Mucosa of descending colon (tissue), 3 donors: ENCODE measurements around the gene ERVFRD-1. TPM values are rescaled to one million over a fixed set of nuclear protein-coding genes. Genes with fewer than 3 reads are reported as not detected.

Experiments used
- ATAC-seq: fragments of 200-7000 bp; cut with Tn5 transposase; one replicate; pipeline ENCODE4 v1.9.1; 2020; ENCODE audit warnings: mild to moderate bottlenecking, moderate library complexity
- DNase-seq, 3 donors: peaks; one replicate each; pipeline ENCODE4 v3.0.0-alpha.2; 2020
- H3K36me3 ChIP-seq: fragments of 200-600 bp; one replicate; pipeline ENCODE4 v1.8.0; 2021; ENCODE audit warnings: low read depth, mild to moderate bottlenecking
- H3K4me1 ChIP-seq: fragments of 200-600 bp; one replicate; pipeline ENCODE4 v1.8.0; 2021; ENCODE audit warnings: low read depth, mild to moderate bottlenecking
- H3K4me3 ChIP-seq: fragments of 200-600 bp; one replicate; pipeline ENCODE4 v1.8.0; 2021; ENCODE audit warnings: mild to moderate bottlenecking
- H3K9me3 ChIP-seq: fragments of 200-600 bp; one replicate; pipeline ENCODE4 v1.8.0; 2021; ENCODE audit warnings: mild to moderate bottlenecking
- intact Hi-C, 2 donors: fragments of 100-400 bp; cut with DNase I in 1 of 2; cut with micrococcal nuclease in 1 of 2; formaldehyde crosslinking; loops; one replicate each; pipeline versions ENCODE4 v1.11.0 to v1.11.1; 2022; cut with DNase I, micrococcal nuclease
- total RNA-seq, 3 donors: library from RNA; stranded (reverse); fragmentation: NEBNext Ultra II Directional in 2 of 3; extraction: Animal tissue kit (Norgen Biotek cat#: 25700) in 2 of 3; gene quantifications; one replicate each; pipeline versions ENCODE4 v1.2.1 to v1.2.4, GENCODE V29; 2021 to 2023
- TF ChIP-seq, protein P1 (sequence below): fragments of 200-600 bp; IDR thresholded peaks from one replicate; pipeline ENCODE4 v1.8.0; 2022; ENCODE audit warnings: antibody characterized with exemption, mild to moderate bottlenecking
- donor health status: DM: no; HTN: no; CAD: no; lungs with moderate emphysema.
- donor health status: DM: no; HTN: no; CAD: no.
- donor health status: DM: no; HTN: yes; CAD: no.

ERVFRD-1 gene
- total RNA-seq, 3 donors from 2014 or later, result 0.12 to 0.57 (median 0.19) TPM

DNA sequence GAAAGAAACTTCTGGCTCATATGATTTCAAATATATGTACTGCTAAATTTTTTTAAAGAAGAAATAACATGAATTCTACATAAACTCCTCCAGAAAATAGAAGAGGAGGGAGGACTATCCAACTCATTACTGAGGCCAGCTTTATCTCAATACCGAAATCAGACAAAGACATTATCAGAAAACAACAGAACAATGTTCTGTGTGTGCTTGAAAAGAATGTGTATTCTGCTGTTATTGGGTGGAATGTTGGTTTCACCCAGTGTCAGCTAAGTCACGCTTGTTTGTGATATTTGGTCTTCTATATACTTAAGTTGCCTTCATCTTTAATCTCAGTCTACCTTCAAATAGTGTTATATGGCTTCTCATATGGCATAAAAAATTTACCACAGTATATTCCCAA is 48.8 kb downstream of the ERVFRD-1 start:
- ATAC-seq (no peak), DNase-seq (no peak)
- no peak overlapping the region for H3K4me3 ChIP-seq
- intact Hi-C loops, result no loop called here
- H3K36me3 ChIP-seq, result no peaks in the 10 kb centered on the region
- no peaks in the 10 kb centered on the region for H3K9me3 ChIP-seq
- TF ChIP-seq, protein P1, sequence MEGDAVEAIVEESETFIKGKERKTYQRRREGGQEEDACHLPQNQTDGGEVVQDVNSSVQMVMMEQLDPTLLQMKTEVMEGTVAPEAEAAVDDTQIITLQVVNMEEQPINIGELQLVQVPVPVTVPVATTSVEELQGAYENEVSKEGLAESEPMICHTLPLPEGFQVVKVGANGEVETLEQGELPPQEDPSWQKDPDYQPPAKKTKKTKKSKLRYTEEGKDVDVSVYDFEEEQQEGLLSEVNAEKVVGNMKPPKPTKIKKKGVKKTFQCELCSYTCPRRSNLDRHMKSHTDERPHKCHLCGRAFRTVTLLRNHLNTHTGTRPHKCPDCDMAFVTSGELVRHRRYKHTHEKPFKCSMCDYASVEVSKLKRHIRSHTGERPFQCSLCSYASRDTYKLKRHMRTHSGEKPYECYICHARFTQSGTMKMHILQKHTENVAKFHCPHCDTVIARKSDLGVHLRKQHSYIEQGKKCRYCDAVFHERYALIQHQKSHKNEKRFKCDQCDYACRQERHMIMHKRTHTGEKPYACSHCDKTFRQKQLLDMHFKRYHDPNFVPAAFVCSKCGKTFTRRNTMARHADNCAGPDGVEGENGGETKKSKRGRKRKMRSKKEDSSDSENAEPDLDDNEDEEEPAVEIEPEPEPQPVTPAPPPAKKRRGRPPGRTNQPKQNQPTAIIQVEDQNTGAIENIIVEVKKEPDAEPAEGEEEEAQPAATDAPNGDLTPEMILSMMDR, result no peak
- no peaks in the 10 kb centered on the region for H3K4me1 ChIP-seq

DNA sequence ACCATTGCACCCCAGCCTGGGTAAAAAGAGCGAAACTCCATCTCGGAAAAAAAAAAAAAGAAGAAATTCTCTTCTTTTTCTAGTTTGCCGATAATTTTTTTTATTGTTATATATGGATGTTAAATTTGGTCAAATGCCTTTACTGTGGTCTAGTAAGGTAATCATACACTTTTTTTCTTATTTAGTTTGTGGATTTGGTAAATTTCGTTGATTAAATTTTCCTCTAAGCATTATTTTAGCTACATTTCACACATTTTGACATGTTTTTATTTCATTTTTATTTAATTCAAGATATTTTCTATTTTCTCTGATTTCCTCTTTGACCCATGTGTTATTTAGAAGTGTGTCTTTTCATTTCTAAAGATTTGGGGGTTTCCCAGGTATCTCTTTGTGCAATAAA is 49.4 kb downstream of the ERVFRD-1 start:
- no peak for DNase-seq
- no peaks in the 10 kb centered on the region for H3K9me3 ChIP-seq
- TF ChIP-seq, protein P1, result no peak
- intact Hi-C loops, result no loop called here
- no peaks in the 10 kb centered on the region for H3K36me3 ChIP-seq
- no peaks in the 10 kb centered on the region for H3K4me1 ChIP-seq
- no peak overlapping the region for H3K4me3 ChIP-seq
- no peak for ATAC-seq

DNA sequence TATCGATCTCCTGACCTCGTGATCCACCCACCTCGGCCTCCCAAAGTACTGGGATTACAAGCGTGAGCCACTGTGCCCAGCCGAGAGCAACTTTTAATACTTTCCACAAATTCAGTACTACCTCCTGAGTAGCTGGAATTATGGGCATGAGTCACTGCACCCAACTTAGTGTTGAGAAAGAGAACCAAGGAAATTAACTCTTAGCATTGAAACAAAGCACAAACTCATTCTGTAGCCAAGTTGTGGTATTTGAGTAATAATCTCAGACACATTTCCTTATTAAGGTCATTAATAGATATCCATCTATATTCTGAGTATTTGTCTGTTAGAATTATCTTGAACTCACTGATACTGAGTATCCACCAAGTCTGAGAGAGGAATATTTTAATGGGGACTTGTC is 53.1 kb downstream of the ERVFRD-1 start:
- intact Hi-C loops, result no loop called here
- ATAC-seq, result no peak
- TF ChIP-seq, protein P1, result no peak

DNA sequence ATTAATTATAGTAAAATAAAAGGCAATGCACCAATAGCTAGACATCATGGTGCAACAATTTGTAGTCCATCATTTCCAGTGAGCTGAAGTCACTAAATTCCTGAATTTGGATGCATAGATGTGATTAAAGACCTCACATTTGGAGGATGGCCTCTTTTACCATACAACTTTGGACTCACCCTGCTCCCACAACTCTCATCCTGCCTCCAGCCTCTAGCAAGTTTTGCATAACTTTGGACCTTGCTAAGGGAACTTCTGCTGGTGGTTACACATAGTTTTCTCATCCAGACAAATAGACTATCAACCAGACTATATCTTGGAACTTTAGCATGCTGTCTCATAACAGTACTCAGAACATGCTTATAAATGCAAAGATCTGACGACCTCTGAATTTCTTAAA is 54.7 kb downstream of the ERVFRD-1 start:
- TF ChIP-seq, protein P1, result no peak
- Histone ChIP-seq H3K9me3 (no peaks in the 10 kb centered on the region), H3K36me3 (no peaks in the 10 kb centered on the region), H3K4me1 (no peaks in the 10 kb centered on the region), H3K4me3 (no peak overlapping the region)
- intact Hi-C loops, result no loop called here
- no peak for ATAC-seq
- DNase-seq, result no peak

More for the DNA sequence above, 53.1 kb downstream of the ERVFRD-1 start:
- H3K9me3 ChIP-seq, result no peaks in the 10 kb centered on the region
- H3K36me3 ChIP-seq, result no peaks in the 10 kb centered on the region
- no peak overlapping the region for H3K4me3 ChIP-seq
- DNase-seq, result no peak
- no peaks in the 10 kb centered on the region for H3K4me1 ChIP-seq

DNA sequence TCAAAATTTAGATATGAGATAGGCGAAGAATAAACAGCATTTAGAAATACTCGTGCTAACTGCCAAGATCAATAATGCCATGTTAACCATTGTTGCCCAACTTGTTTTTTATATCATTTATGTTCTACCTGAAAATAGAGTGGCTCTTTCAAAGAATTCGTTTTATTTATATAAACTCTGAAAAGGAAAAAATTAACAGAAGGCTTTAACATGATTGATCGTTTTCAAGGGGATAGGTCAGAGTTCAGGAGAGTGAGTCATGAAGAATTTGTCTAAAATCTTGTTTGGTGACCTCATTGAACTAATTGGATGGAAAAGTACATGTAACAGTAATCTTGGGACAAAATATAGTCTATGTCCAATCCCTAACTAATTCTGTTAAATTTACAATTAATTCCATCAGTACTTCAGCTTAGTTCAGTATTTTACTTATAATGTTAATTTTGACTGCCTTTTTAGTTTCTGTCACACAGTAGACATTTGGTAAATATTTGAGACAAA is 56.3 kb downstream of the ERVFRD-1 start:
- ATAC-seq, result no peak
- Histone ChIP-seq H3K4me3 (no peak overlapping the region), H3K36me3 (no peaks in the 10 kb centered on the region), H3K4me1 (no peaks in the 10 kb centered on the region), H3K9me3 (no peaks in the 10 kb centered on the region)
- TF ChIP-seq, protein P1, result no peak
- intact Hi-C loops, result no loop called here
- no peak for DNase-seq

DNA sequence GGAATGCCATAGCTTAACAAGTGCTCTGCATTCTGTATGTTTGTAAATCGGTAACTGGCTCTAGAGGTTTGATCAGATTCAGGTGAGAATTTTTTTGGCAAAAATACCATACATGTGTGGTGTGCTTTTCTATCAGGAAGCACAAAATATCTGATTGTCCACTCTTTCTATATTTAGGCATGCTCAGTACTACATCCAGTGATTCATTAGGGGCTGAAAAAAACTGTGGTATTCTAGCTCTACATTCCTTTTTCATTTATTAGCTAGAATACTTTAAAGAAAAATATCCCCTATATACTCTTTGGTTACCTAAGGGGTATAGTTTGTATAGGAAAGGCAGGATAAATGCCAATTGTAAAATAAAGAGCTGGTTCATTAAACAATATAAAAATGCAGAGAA is 56.8 kb downstream of the ERVFRD-1 start:
- ATAC-seq, result no peak
- Histone ChIP-seq H3K4me3 (no peak overlapping the region), H3K4me1 (no peaks in the 10 kb centered on the region), H3K9me3 (no peaks in the 10 kb centered on the region), H3K36me3 (no peaks in the 10 kb centered on the region)
- TF ChIP-seq, protein P1, result no peak
- no peak for DNase-seq
- intact Hi-C loops, result no loop called here
